GM18526 (cell line): ENCODE measurements around the gene PDE3B.
A peak's percentile ranks its signal among the peaks of the same experiment; 100 is the strongest.

Experiments used
- POLR2A ChIP-seq: IDR thresholded peaks from 3 replicates; pipeline ENCODE4 v1.6.1; 2011; ENCODE audit not compliant: insufficient read length; ENCODE audit errors: extremely low read depth

Gene PDE3B

DNA sequence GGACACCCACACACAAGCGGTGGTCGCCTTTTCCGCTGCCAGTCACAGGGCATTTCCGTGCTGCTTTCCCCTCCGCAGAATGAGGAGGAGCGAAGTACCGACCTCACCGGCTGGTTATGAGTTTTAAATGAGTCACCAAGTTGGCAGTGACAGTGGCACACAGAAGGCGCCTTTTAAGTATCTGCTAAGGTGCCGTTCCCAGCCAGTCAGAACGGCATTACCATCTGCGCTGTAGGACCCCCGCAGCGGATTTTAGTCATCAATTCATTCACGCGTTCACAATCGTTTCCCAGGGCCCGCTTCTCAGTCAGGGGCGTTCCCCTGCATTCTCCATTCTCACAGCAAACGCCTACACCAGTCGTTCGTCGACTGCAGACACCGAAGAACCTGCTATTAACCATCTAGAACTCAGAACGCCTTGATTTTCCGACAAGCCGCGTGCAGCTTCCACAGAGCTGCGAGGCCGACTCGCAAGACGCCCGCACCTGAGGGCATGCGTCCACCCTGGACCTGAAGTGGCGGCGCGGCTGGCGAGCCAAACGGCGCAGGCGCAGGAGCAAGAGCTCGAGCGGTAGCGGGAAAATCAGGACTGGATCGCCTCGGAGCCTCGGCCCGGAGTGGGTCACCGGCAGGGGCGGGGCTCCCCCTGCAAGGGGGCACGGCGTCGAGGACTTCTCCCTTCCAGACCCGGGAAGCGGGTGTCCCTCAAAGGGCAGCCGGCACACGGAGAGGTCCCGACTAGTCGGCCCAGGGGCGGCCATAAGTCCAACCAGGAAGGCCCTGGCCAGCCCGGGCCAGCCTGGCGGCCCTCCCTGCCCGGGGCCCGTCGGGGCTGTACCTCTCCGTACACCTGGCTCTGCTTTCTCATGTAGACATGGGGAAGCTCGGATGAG is 247.8 kb downstream of the PDE3B start:
- peak; percentile 91 for TF ChIP-seq POLR2A

DNA sequence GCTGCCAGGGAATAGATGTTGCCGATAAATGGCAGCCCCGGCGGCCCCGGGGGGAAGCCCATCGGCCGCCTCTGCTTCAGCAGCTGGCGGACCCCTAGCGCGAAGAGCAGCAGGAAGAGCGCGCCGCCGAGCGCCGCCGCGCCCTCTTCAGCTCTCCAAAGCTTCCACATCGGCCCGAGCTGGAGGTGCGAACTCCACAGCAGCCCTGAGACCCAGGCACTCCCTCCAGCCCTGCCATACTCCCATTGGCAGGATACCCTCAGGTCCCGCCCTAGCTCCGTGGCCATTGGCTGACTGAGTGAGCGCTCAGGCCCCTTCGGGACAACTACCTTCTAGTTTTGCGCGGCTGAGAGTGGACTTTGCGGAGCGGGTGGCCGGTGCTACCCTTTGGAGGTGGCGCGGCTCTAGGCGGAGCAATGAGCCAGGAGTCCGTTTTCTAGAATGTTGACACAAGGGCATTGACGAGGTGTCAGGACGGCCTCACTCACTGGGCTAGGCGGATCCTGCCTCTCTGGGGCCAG is 248.5 kb downstream of the PDE3B start, which contains the start of gene CYP2R1:
Gene CYP2R1 (minus strand): TSS at position 196 of the 521 bp plus-strand sequence. CDS start 26 bp downstream, at position 170.
- peak; percentile 46 for TF ChIP-seq POLR2A

DNA sequence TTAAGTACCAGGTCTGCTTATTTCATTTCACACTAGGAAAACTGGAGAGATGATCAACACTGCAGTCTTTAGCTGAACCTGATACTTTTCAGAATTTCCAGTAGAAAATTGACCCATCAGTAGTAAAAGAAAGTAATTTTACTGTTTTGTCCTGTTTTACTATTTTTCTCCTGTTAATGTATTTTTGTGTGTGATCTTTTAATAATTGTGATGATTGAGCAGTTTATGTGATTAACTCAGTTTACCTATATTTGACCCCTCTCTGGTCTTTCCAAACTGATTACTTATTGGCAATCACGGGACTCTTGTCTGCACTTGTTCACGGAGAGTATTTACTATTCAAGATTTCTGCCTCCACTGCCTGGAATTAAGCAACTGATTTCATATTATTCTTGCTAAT is 249.0 kb downstream of the PDE3B start:
- no peak for TF ChIP-seq POLR2A

DNA sequence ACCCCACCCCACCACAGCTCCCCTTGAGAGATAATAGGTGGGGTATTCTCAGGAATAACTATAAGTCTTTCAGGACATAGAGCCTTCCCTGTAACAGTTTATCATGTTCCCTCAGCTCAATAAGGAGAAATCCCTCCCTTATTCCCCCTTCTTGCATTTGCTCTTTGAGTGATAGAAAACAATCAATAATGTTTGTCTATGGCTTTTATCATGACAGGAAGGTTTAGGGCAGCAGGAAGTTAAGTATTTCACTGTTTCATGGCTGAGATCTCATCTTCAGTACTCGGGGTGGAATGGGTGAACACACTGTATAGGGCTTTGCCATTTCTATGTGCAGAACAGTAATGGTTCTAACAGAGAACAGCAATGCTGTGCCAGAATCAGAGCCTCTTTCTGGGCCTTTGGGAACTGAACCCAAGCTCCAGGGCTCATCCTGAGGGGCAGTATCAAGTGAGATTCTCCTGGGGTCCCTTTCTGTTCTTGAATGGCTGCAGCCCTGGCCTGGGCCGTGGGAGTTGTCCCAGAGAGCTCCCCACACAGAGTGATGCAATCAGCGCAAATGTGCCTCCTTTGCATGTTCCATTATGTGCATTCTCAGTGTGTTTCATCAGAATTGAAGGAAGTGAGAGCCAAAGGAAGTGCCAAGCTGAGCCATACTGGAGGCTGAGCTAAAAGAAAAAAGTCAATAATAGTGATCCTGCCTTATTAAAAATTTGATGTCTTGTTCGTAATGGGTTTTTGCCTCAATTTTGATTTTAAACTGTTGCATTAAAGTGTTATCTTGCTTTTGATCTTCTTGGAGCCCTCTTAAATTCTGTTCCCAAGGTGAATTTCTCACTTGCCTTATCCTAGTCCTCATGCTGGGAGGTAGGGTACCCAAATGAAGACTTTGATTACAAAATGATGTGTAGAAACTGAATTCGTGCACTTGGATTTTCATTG is 251.3 kb downstream of the PDE3B start:
- TF ChIP-seq POLR2A: no peak

DNA sequence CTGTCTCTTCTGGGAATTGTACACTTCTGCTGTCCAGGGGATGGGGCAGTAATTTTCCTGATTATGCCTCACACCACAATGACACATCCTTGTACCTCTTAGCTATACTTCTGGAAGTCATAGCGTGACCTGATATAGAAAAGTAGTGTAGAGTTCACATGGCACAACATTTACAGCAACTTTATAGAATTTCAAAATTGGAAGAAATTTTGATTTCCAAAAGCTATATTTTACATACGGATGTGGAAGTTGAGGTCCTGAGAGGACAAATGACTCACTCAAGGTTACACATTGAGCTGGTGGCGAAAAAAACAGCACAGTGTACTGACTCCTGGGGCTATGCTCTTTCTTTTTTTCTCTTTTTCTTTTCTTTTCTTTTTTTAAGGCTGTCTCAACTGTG is 254.8 kb downstream of the PDE3B start:
- no peak for TF ChIP-seq POLR2A

DNA sequence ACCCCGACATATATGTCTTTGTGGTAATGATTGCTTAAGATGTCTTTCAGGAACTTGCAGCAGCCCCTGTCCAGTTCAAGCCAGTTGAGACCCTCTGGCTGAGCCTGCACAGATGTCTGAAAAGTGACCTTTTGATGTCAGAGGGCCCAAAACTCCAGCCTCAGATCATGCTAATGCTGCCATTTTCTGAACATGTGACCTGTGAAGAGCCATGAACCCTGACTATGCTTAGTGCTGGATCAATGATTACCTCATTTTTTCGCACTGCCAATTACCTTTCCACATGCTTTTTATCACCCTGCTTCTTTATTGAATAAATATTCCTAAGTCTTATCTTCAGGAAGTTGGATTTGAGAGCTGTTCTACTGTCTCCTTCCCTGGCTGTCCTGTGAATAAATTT is 255.3 kb downstream of the PDE3B start:
- no peak for TF ChIP-seq POLR2A

DNA sequence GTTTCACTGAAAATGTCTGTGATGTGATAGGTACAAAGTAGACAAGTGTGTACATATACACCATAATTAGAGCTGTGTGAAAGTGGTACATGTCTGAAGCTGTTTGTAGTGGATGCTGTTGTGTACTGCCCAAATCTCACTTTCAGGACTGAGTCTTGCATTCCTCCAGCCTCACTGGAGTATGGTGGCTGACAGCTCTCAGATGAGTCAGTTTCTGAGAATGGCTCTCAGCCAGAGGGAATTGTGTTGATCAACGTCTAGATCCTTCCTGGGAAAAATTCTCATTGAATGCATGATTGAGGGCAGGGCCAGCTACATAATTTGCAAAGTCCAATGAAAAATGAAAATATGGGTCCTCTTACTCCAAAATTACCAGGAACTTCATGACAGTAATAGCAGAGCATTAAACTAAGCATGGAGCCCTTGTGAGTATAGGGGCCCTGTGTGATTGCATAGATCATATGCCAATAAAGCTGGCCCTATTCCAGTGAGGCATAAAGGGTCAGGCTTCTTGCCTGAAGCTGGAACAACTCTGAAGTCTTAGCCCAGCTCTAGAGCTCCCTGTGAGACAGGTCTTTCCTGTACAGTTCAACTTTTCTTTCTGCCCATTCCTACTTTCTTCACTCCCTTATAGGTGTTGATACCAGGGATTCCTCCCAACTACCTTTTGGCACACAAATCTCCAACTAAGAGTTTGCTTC is 259.2 kb downstream of the PDE3B start:
- no peak for TF ChIP-seq POLR2A

DNA sequence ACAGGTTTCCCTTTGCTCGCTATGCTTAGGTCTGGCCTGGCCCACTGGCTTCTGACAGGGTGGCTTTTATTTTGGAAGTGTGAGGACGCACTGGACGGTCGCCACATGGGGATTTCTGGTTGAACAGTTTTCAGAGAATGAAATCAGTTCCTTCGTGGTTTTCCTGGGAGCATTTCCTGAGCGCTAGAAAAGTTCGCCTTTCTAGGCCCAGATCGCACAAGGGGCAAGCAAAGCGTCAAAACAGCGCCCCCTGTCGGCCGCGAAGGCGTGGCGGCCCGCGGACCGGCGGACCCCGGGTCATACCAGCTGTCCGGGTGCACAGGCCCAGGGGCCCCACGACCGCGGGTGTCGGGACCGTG is 261.1 kb downstream of the PDE3B start:
- TF ChIP-seq POLR2A: no peak

DNA sequence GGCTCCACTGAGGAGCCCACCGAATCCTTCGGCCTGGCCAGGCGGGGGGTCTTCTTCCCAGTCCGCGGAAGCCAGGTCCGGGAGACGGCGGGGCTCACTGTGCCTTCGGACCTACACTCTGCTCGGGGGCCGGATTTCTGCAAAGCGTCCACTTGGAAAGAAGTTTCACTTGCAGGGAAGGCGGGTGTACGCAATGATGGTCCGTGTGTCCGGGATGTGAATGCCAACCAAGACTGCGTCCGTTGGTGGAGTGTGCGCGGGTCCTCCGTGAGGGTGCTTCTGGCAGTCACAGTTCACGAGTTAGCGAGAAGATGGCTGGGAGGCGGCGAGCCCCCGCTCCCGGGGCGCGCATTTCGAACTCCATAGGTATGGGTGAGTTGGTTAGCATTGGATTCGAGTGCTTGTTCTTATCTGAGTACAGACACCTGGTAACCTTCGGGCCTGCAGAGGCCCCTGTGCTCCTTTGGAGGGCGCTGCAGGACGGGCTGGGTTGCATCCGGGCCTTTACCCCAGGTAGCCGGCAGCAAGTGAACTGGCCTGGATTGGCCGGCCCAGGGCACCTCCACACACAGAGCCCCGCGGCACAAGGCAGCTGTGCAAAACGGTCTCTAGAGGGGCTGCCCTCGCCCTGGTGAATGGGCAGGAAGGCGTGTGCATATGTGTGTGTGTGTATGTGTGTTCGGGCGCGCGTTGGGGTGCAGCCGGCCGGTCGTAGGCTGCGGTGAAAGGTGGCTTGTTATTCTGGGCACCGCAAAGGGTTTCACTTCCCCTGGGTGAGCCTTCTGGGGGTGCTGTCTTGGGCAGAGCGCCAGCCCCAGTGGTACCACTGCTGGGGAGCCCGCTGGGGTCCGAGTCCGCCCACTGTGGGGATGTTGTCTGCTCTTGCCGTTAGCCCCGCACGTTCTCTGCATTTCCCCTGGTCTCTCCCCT is 261.8 kb downstream of the PDE3B start:
- no peak for TF ChIP-seq POLR2A

DNA sequence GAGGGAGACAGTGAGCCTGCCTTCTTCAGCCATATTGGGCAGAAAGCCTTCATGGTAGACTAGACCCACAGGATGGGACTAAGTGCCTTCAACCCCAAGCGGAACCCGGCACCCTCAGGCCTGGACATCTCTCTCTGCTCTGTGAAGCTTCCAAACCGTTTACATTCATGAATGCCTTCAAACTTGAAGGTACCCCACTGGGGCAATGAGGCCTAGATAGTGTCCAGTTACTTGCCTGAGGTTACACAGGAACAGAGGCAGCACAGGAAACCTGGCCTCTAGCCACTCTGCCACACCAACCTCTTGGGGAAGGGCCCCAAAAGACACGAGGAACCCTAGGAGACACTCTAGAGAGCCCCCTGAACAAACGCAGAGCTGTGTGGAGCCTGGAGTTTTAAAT is 263.0 kb downstream of the PDE3B start:
- no peak for TF ChIP-seq POLR2A

DNA sequence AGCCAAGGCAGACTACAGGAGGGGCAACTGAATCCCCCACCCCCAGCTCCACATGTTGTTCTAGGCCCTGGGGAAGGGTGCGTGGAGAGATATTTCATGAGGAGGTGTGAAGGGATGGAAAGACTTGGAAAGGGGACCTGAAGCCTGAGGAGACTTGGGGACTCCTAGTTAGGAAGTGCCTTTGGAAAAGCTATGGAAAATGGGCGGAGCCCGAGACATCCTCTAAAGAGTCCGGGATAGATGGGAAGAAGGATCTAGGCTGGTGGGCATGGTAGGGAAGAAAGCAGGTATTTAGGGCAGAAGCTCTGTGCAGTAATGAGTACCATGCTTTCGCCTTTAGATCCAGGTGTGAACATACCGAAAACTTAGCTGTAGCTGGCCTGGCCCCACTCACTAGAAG is 263.4 kb downstream of the PDE3B start:
- no peak for TF ChIP-seq POLR2A

DNA sequence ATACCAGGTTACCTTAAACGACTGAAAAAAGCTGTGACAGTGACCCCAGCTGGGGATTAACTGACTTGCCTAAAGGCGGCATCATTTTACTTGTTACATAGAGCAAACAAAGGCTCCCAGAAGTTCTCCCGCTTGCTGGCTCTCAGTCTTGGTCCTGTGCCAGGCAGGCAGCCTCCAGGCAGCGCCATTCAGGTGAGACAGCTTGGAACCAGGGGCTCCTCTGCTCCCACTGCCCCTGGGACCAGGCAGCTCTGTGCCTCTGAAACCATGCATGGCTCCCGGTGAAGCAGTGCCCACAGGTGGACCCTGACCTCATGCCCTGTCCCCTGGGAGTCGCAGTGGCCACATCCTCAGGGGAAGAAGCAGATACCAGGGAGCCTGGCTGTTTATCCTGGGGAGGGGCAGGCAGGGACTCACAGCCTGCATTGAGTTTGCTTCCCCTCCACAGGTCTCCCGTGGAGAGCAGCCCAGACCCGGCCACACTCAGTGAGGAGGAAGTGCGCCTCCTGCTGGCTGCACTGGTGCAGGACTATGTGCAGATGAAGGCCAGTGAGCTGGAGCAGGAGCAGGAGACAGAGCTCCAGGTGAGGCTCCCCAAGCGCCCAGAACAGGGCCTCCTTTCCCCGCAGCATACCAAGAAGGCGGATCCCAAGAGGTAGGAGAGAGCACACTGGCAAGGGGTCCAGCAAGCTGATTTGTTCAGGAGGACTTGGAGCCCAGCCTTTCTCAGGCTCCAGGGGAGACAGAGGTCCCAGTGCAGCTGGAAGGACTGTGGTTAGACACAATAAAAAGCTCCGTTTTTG is 264.0 kb downstream of the PDE3B start:
- no peak for TF ChIP-seq POLR2A

DNA sequence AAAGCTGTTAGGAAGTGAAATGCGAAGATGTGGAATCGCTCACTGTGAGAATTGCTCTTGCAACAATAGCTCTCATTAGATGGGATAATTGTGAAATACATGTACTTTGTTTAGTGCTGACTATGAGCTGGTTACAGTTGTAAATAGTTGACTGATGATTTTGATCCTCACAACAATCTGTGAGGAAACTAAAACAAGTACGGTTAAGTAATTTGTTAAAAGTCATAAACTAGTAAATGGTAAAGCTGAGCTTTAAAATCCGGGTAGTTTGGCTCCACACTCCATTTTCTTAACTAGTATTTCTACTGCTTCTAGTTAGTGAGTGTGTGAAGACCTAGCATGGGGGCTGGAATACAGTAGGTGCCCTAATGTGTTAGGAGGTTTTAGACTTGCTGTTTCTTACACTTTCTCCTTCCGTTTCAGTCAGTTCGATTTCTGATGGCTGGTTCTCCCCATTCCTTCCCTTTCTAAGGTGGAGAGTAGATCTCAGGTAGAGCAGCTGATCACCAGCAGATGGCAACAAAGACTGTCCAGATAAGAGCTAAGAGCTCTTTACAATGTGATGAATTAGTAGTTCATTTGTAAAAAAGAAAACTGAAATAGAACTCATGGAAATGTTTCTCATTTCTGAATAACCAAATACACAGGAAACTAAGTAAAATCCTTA is 264.7 kb downstream of the PDE3B start:
- TF ChIP-seq POLR2A: no peak
